ENCODE results near the gene HSPE1.
A peak's percentile ranks its signal among the peaks of the same experiment; 100 is the strongest.

The HSPE1 gene

GRCh38 chr2:197498235-197498936, 1.8 kb upstream of the HSPE1 start:
- 5 to 9% methylated on average over 13 to 14 of the region's 14 CpGs for WGBS, 2 experiments
- Histone ChIP-seq H3K4me1 (ENCODE audit: control insufficient read depth, insufficient read depth, low read length) (peaks cover 22% of the 10 kb centered on the region), H3K9me3 (ENCODE audit: control insufficient read depth, low read length) (no peaks in the 10 kb centered on the region), H3K4me3 (ENCODE audit: insufficient read depth, low read depth, low read length) (peak overlapping the region; percentile 58), H3K27ac (ENCODE audit: insufficient read depth, low read depth, low read length, poor library complexity, severe bottlenecking) (peak overlapping the region; percentile 38), H3K36me3 (ENCODE audit: control insufficient read depth, insufficient read depth, low read length) (peaks cover 27% of the 10 kb centered on the region), H3K27me3 (ENCODE audit: control insufficient read depth, insufficient read depth, low read length, poor library complexity, severe bottlenecking) (no peaks in the 10 kb centered on the region)

- WGBS, 2 experiments, result 0% methylated on average over 46 of the region's 46 CpGs
Measured at GRCh38 chr2:197498937-197499593, 1.1 kb upstream of the HSPE1 start.

GRCh38 chr2:197500503-197501131, 438 bp downstream of the HSPE1 start:
- Histone ChIP-seq H3K27me3 (ENCODE audit: control insufficient read depth, insufficient read depth, low read length, poor library complexity, severe bottlenecking) (no peaks in the 10 kb centered on the region), H3K9me3 (ENCODE audit: control insufficient read depth, low read length) (no peaks in the 10 kb centered on the region), H3K4me1 (ENCODE audit: control insufficient read depth, insufficient read depth, low read length) (peaks cover 22% of the 10 kb centered on the region), H3K4me3 (ENCODE audit: insufficient read depth, low read depth, low read length) (peak overlapping the region; percentile 58), H3K27ac (ENCODE audit: insufficient read depth, low read depth, low read length, poor library complexity, severe bottlenecking) (peak overlapping the region; percentile 96), H3K36me3 (ENCODE audit: control insufficient read depth, insufficient read depth, low read length) (peaks cover 24% of the 10 kb centered on the region)
- WGBS, 2 experiments, result 0 to 1% methylated on average over 29 to 30 of the region's 30 CpGs

More at GRCh38 chr2:197498937-197499593, 1.1 kb upstream of the HSPE1 start:
- Histone ChIP-seq H3K36me3 (ENCODE audit: control insufficient read depth, insufficient read depth, low read length) (peaks cover 31% of the 10 kb centered on the region), H3K27ac (ENCODE audit: insufficient read depth, low read depth, low read length, poor library complexity, severe bottlenecking) (peak overlapping the region; percentile 96), H3K9me3 (ENCODE audit: control insufficient read depth, low read length) (no peaks in the 10 kb centered on the region), H3K4me1 (ENCODE audit: control insufficient read depth, insufficient read depth, low read length) (peaks cover 22% of the 10 kb centered on the region), H3K27me3 (ENCODE audit: control insufficient read depth, insufficient read depth, low read length, poor library complexity, severe bottlenecking) (no peaks in the 10 kb centered on the region), H3K4me3 (ENCODE audit: insufficient read depth, low read depth, low read length) (peak overlapping the region; percentile 58)

- 76 to 91% methylated on average over 4 of the region's 4 CpGs for WGBS, 2 experiments
- Histone ChIP-seq H3K4me1 (ENCODE audit: control insufficient read depth, insufficient read depth, low read length) (peaks cover 16% of the 10 kb centered on the region), H3K36me3 (ENCODE audit: control insufficient read depth, insufficient read depth, low read length) (peaks cover 11% of the 10 kb centered on the region), H3K27me3 (ENCODE audit: control insufficient read depth, insufficient read depth, low read length, poor library complexity, severe bottlenecking) (no peaks in the 10 kb centered on the region), H3K27ac (ENCODE audit: insufficient read depth, low read depth, low read length, poor library complexity, severe bottlenecking) (no peak overlapping the region), H3K4me3 (ENCODE audit: insufficient read depth, low read depth, low read length) (peak overlapping the region; percentile 14), H3K9me3 (ENCODE audit: control insufficient read depth, low read length) (no peaks in the 10 kb centered on the region)
Measured at GRCh38 chr2:197502201-197502600, 2.0 kb downstream of the HSPE1 start.

- peaks cover 12% of the 10 kb centered on the region for H3K4me1 ChIP-seq (ENCODE audit: control insufficient read depth, insufficient read depth, low read length)
- H3K9me3 ChIP-seq (ENCODE audit: control insufficient read depth, low read length), result no peaks in the 10 kb centered on the region
- 93 to 95% methylated on average over 4 of the region's 4 CpGs for WGBS, 2 experiments
- H3K4me3 ChIP-seq (ENCODE audit: insufficient read depth, low read depth, low read length), result no peak overlapping the region
- peaks cover 10% of the 10 kb centered on the region for H3K36me3 ChIP-seq (ENCODE audit: control insufficient read depth, insufficient read depth, low read length)
- no peak overlapping the region for H3K27ac ChIP-seq (ENCODE audit: insufficient read depth, low read depth, low read length, poor library complexity, severe bottlenecking)
- H3K27me3 ChIP-seq (ENCODE audit: control insufficient read depth, insufficient read depth, low read length, poor library complexity, severe bottlenecking), result no peaks in the 10 kb centered on the region
Measured at GRCh38 chr2:197502685-197503084, 2.5 kb downstream of the HSPE1 start.

GRCh38 chr2:197504000-197504399, 3.8 kb downstream of the HSPE1 start:
- no peak overlapping the region for H3K27ac ChIP-seq (ENCODE audit: insufficient read depth, low read depth, low read length, poor library complexity, severe bottlenecking)
- H3K9me3 ChIP-seq (ENCODE audit: control insufficient read depth, low read length), result no peaks in the 10 kb centered on the region
- H3K4me1 ChIP-seq (ENCODE audit: control insufficient read depth, insufficient read depth, low read length), result peaks cover 5% of the 10 kb centered on the region
- no peaks in the 10 kb centered on the region for H3K27me3 ChIP-seq (ENCODE audit: control insufficient read depth, insufficient read depth, low read length, poor library complexity, severe bottlenecking)
- WGBS, 2 experiments, result 90 to 97% methylated on average over 2 of the region's 2 CpGs
- peaks cover 10% of the 10 kb centered on the region for H3K36me3 ChIP-seq (ENCODE audit: control insufficient read depth, insufficient read depth, low read length)
- H3K4me3 ChIP-seq (ENCODE audit: insufficient read depth, low read depth, low read length), result no peak overlapping the region

GRCh38 chr2:197504512-197504911, 4.3 kb downstream of the HSPE1 start:
- no peaks in the 10 kb centered on the region for H3K9me3 ChIP-seq (ENCODE audit: control insufficient read depth, low read length)
- no peak overlapping the region for H3K27ac ChIP-seq (ENCODE audit: insufficient read depth, low read depth, low read length, poor library complexity, severe bottlenecking)
- 94 to 96% methylated on average over 6 of the region's 6 CpGs for WGBS, 2 experiments
- peaks cover 5% of the 10 kb centered on the region for H3K4me1 ChIP-seq (ENCODE audit: control insufficient read depth, insufficient read depth, low read length)
- peaks cover 10% of the 10 kb centered on the region for H3K36me3 ChIP-seq (ENCODE audit: control insufficient read depth, insufficient read depth, low read length)
- H3K4me3 ChIP-seq (ENCODE audit: insufficient read depth, low read depth, low read length), result no peak overlapping the region
- H3K27me3 ChIP-seq (ENCODE audit: control insufficient read depth, insufficient read depth, low read length, poor library complexity, severe bottlenecking), result no peaks in the 10 kb centered on the region

- H3K4me1 ChIP-seq (ENCODE audit: control insufficient read depth, insufficient read depth, low read length), result peaks cover 5% of the 10 kb centered on the region
- peaks cover 10% of the 10 kb centered on the region for H3K36me3 ChIP-seq (ENCODE audit: control insufficient read depth, insufficient read depth, low read length)
- 98 to 100% methylated on average over 2 to 4 of the region's 5 CpGs for WGBS, 2 experiments
Measured at GRCh38 chr2:197506658-197507057, 6.5 kb downstream of the HSPE1 start.

GRCh38 chr2:197513915-197514314, 13.7 kb downstream of the HSPE1 start:
- Histone ChIP-seq H3K4me3 (ENCODE audit: insufficient read depth, low read depth, low read length) (no peak overlapping the region), H3K27ac (ENCODE audit: insufficient read depth, low read depth, low read length, poor library complexity, severe bottlenecking) (no peak overlapping the region), H3K9me3 (ENCODE audit: control insufficient read depth, low read length) (no peaks in the 10 kb centered on the region), H3K36me3 (ENCODE audit: control insufficient read depth, insufficient read depth, low read length) (no peaks in the 10 kb centered on the region), H3K27me3 (ENCODE audit: control insufficient read depth, insufficient read depth, low read length, poor library complexity, severe bottlenecking) (no peaks in the 10 kb centered on the region), H3K4me1 (ENCODE audit: control insufficient read depth, insufficient read depth, low read length) (peaks cover 12% of the 10 kb centered on the region)
- 93 to 94% methylated on average over 5 of the region's 5 CpGs for WGBS, 2 experiments

More at GRCh38 chr2:197506658-197507057, 6.5 kb downstream of the HSPE1 start:
- H3K4me3 ChIP-seq (ENCODE audit: insufficient read depth, low read depth, low read length), result no peak overlapping the region
- no peak overlapping the region for H3K27ac ChIP-seq (ENCODE audit: insufficient read depth, low read depth, low read length, poor library complexity, severe bottlenecking)
- no peaks in the 10 kb centered on the region for H3K27me3 ChIP-seq (ENCODE audit: control insufficient read depth, insufficient read depth, low read length, poor library complexity, severe bottlenecking)
- H3K9me3 ChIP-seq (ENCODE audit: control insufficient read depth, low read length), result no peaks in the 10 kb centered on the region

GRCh38 chr2:197514754-197515153, 14.6 kb downstream of the HSPE1 start:
- no peaks in the 10 kb centered on the region for H3K27me3 ChIP-seq (ENCODE audit: control insufficient read depth, insufficient read depth, low read length, poor library complexity, severe bottlenecking)
- WGBS, 2 experiments, result 82 to 85% methylated on average over 3 of the region's 3 CpGs

More at GRCh38 chr2:197514754-197515153, 14.6 kb downstream of the HSPE1 start:
- Histone ChIP-seq H3K27ac (ENCODE audit: insufficient read depth, low read depth, low read length, poor library complexity, severe bottlenecking) (no peak overlapping the region), H3K36me3 (ENCODE audit: control insufficient read depth, insufficient read depth, low read length) (no peaks in the 10 kb centered on the region), H3K4me1 (ENCODE audit: control insufficient read depth, insufficient read depth, low read length) (peaks cover 12% of the 10 kb centered on the region), H3K9me3 (ENCODE audit: control insufficient read depth, low read length) (no peaks in the 10 kb centered on the region), H3K4me3 (ENCODE audit: insufficient read depth, low read depth, low read length) (no peak overlapping the region)

Measured in ectodermal cell (in vitro differentiated cells).